ENCODE results near the gene ERBB4. TPM values are rescaled to one million over a fixed set of nuclear protein-coding genes. Genes with fewer than 3 reads are reported as not detected.

The ERBB4 gene
- total and polyA plus RNA-seq, 2 of the 8 experiments (the other 6 are each of a cell fraction or from before 2014, with no cell fraction given), result 0.34 to 1.3 TPM

DNA sequence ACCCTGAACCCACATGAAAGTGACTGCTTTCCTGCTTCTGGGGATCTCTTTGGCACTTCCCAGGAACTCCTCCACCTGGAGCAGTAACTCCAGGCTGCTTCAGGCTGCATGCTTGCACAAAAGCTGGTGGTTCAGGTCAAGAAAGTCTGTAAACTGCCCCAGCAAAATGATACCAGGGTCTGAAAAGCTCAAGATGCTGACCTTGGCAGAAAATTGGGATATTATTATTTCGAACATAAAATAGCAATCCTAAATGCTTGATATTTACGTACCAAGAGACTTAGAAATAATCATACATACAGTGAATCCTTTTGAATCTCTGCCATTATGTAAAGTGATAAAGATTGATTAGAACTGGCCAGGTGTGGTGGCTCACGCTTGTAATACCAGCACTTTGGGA lies 674.3 kb downstream of the ERBB4 start:
- no peak overlapping the region for H4K5ac ChIP-seq (ENCODE audit: insufficient read length, low read depth, low read length)
- no peak overlapping the region for H3K4me3 ChIP-seq (ENCODE audit: extremely low read depth in 1 of 4, insufficient read depth in 2 of 4, low read depth in 3 of 4, low read length in 4 of 4)
- no peak for DNase-seq (ENCODE audit: low read depth in 1 of 2, low spot score in 2 of 2)
- H2BK15ac ChIP-seq (ENCODE audit: low read length), result no peak overlapping the region
- FAIRE-seq, result no peak
- H2BK5ac ChIP-seq (ENCODE audit: low read depth, low read length), result no peak overlapping the region
- H2BK20ac ChIP-seq (ENCODE audit: low read length), result no peak overlapping the region
- no peak overlapping the region for H4K8ac ChIP-seq (ENCODE audit: extremely low read depth, insufficient read depth, low read length)
- H3K9ac ChIP-seq (replicated peaks in 1 of 4; ENCODE audit: extremely low read depth in 1 of 4, low read depth in 3 of 4, low read length in 3 of 4), result no peak overlapping the region
- H2AFZ ChIP-seq (ENCODE audit: low read length), result no peak overlapping the region
- H2BK12ac ChIP-seq (ENCODE audit: low read depth, low read length), result no peak overlapping the region
- no peak overlapping the region for H3K14ac ChIP-seq (ENCODE audit: insufficient read length)
- CTCF ChIA-PET (ENCODE audit: partially characterized antibody), result no interaction called here
- H3K4ac ChIP-seq (replicated peaks; ENCODE audit: insufficient read length, low read depth, low read length), result no peak overlapping the region
- peaks cover 0 to 4% of the 10 kb centered on the region in 2 experiments; a peak in 1 of 4 replicates for H3K9me3 ChIP-seq (ENCODE audit: insufficient read depth in 2 of 2, low read depth in 1 of 2, low read length in 1 of 2)
- no peak overlapping the region for H3K18ac ChIP-seq (ENCODE audit: extremely low read depth, low read length)
- no peaks in the 10 kb centered on the region for H3K4me1 ChIP-seq (replicated peaks in 1 of 4; ENCODE audit: control insufficient read depth in 3 of 4, insufficient read depth in 4 of 4, low read length in 3 of 4)
- no peak overlapping the region for H4K91ac ChIP-seq (replicated peaks; ENCODE audit: insufficient read length, low read length)
- H2BK120ac ChIP-seq (replicated peaks; ENCODE audit: low read depth, low read length), result no peak overlapping the region
- H3K56ac ChIP-seq (replicated peaks; ENCODE audit: insufficient read length, low read depth, low read length), result no peak overlapping the region
- H2AK5ac ChIP-seq (ENCODE audit: low read depth, low read length), result no peak overlapping the region
- no peaks in the 10 kb centered on the region for H3K36me3 ChIP-seq (ENCODE audit: control insufficient read depth in 2 of 4, insufficient read depth in 4 of 4, low read length in 3 of 4)
- H3K23me2 ChIP-seq (ENCODE audit: low read depth, low read length), result no peaks in the 10 kb centered on the region
- H3K79me2 ChIP-seq (ENCODE audit: control insufficient read depth in 1 of 2, insufficient read depth in 2 of 2, low read length in 2 of 2), result no peaks in the 10 kb centered on the region
- H4K20me1 ChIP-seq (replicated peaks in 1 of 2; ENCODE audit: control insufficient read depth in 1 of 2, insufficient read depth in 2 of 2, low read length in 2 of 2), result no peaks in the 10 kb centered on the region
- 94% methylated on average over 3 of the region's 3 CpGs; no CpG with 5 or more reads in 1 of the 2 experiments for WGBS, 2 experiments (ENCODE audit: extremely low coverage in 1 of 2, insufficient coverage in 1 of 2, insufficient read length in 1 of 2, insufficient replicate concordance in 2 of 2, low coverage in 1 of 2, low lambda C conversion rate in 2 of 2, missing lambda C conversion rate in 1 of 2)
- POLR2A ChIA-PET (ENCODE audit: partially characterized antibody), result no interaction called here
- no peak overlapping the region for H3K4me2 ChIP-seq (ENCODE audit: insufficient read depth in 1 of 2, low read depth in 2 of 2, low read length in 2 of 2)
- H3K23ac ChIP-seq (ENCODE audit: insufficient read length), result no peak overlapping the region
- H3K27ac ChIP-seq (ENCODE audit: low read depth, low read length), result no peak overlapping the region
- no peaks in the 10 kb centered on the region for H3K79me1 ChIP-seq (ENCODE audit: low read depth, low read length)
- H3K27me3 ChIP-seq (replicated peaks in 1 of 4; ENCODE audit: control insufficient read depth in 3 of 4, extremely low read depth in 1 of 4, insufficient read depth in 3 of 4, low read length in 3 of 4), result no peaks in the 10 kb centered on the region
- no peak for TF ChIP-seq CBX8 (IDR thresholded peaks at IDR 0.05; ENCODE audit: borderline replicate concordance, low read depth, low read length)
